Activated CD4-positive, alpha-beta T cell treated with anti-CD3 and anti-CD28 coated beads, Interleukin-2, amount 50 U/mL, for 24 hours (primary cell): Measurements from ENCODE around the gene RSRP1.

Source experiments
- DNase-seq, 2 donors: peaks; one replicate each; pipeline ENCODE4 v3.0.0-alpha.2; 2020; ENCODE audit warnings: low read depth in 1 of 2, low spot score in 1 of 2

RSRP1 gene

GRCh38 chr1:25194054-25194453, 53.2 kb downstream of the RSRP1 start:
- no peak for DNase-seq

DNA sequence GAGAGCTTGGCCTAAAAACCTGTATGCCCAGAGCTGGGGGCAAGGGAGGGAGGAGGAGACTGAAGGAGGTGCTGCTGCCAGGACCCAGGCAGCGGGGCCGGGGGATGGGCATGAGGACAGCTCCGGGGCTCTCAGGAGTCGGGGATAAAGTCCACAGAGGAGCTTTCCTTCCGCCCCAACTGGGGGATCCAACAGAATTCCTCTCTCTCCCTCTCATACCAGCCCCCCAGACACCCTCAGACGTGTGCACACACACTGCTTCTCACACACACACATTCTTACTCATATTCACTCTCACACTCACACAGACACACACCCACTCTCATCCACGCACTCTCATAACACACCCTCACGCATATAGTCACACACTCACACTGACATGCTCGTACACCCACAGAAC, 54.0 kb downstream of the RSRP1 start:
- no peak for DNase-seq
